HG02870 (cell line): ENCODE results near the gene CLEC16A.
"Not testable (repeated sequence)": the region's sequence is repeated elsewhere in the genome, so short reads cannot be mapped to it uniquely, and the experiment has no call there.

ENCODE experiments used
- ATAC-seq: cut with Tn5 transposase; IDR thresholded peaks from one replicate; pipeline ENCODE4 v1.9.1; 2021; ENCODE audit warnings: mild to moderate bottlenecking, moderate library complexity; ENCODE audit not compliant: unreplicated experiment

The CLEC16A gene

GRCh38 chr16:10925285-10925684 lies 19.1 kb upstream of the CLEC16A start:
- ATAC-seq = not testable (repeated sequence)

- ATAC-seq = no peak
These were observed 18.3 kb upstream of the CLEC16A start for GRCh38 chr16:10926094-10926493.

- ATAC-seq = no peak
These were observed 17.5 kb upstream of the CLEC16A start for GRCh38 chr16:10926867-10927266.

GRCh38 chr16:10927497-10928112 lies 16.8 kb upstream of the CLEC16A start:
- no peak for ATAC-seq

GRCh38 chr16:10929097-10929496 lies 15.3 kb upstream of the CLEC16A start:
- not testable (repeated sequence) for ATAC-seq

GRCh38 chr16:10929853-10930754 lies 14.3 kb upstream of the CLEC16A start:
- ATAC-seq = no peak

- no peak for ATAC-seq
These were observed 13.6 kb upstream of the CLEC16A start for GRCh38 chr16:10930755-10931093.

GRCh38 chr16:10931134-10931533 lies 13.2 kb upstream of the CLEC16A start:
- no peak for ATAC-seq

GRCh38 chr16:10931977-10932632 lies 12.3 kb upstream of the CLEC16A start:
- ATAC-seq = no peak

- no peak for ATAC-seq
These were observed 11.2 kb upstream of the CLEC16A start for GRCh38 chr16:10932959-10933710.

- no peak for ATAC-seq
These were observed 10.5 kb upstream of the CLEC16A start for GRCh38 chr16:10933865-10934264.

- ATAC-seq = no peak
These were observed 9.8 kb upstream of the CLEC16A start for GRCh38 chr16:10934325-10935107.

GRCh38 chr16:10935226-10935915 lies 9.0 kb upstream of the CLEC16A start:
- ATAC-seq = no peak

GRCh38 chr16:10936272-10936984 lies 7.9 kb upstream of the CLEC16A start:
- no peak for ATAC-seq

- ATAC-seq = no peak
These were observed 7.1 kb upstream of the CLEC16A start for GRCh38 chr16:10937068-10937859.

- ATAC-seq = no peak
These were observed 6.0 kb upstream of the CLEC16A start for GRCh38 chr16:10938321-10938720.

GRCh38 chr16:10938796-10939648 lies 5.3 kb upstream of the CLEC16A start:
- ATAC-seq = no peak
